ENCODE data around the gene AWAT2. TPM values are rescaled to one million over a fixed set of nuclear protein-coding genes. Genes with fewer than 3 reads are reported as not detected.

The AWAT2 gene
- total RNA-seq (2014; rRNA removed; shearing (Covaris generic)): not detected in 2 replicates
- polyA plus RNA-seq (2014; cell fraction: nucleus; rRNA removed): not detected in 2 replicates

GRCh38 chrX:70049925-70050324, at the start of gene AWAT2:
Gene AWAT2 (minus strand): TSS chrX:70049938. CDS start chrX:70049932, 6 bp downstream.
- no peak for DNase-seq (ENCODE audit: extremely low read depth, low read depth)

GRCh38 chrX:70096052-70096451, 46.3 kb upstream of the AWAT2 start:
- DNase-seq (ENCODE audit: extremely low read depth, low read depth): no peak

- DNase-seq (ENCODE audit: extremely low read depth, low read depth): no peak
Measured at GRCh38 chrX:70092247-70092646, 42.5 kb upstream of the AWAT2 start.

- no peak for DNase-seq (ENCODE audit: extremely low read depth, low read depth)
Measured at GRCh38 chrX:70089604-70090297, 40.0 kb upstream of the AWAT2 start.

GRCh38 chrX:70088751-70089150, 39.0 kb upstream of the AWAT2 start:
- DNase-seq (ENCODE audit: extremely low read depth, low read depth): no peak

- DNase-seq (ENCODE audit: extremely low read depth, low read depth): no peak
Measured at GRCh38 chrX:70087857-70088630, 38.3 kb upstream of the AWAT2 start.

- no peak for DNase-seq (ENCODE audit: extremely low read depth, low read depth)
Measured at GRCh38 chrX:70084592-70085240, 35.0 kb upstream of the AWAT2 start.

GRCh38 chrX:70082723-70083122, 33.0 kb upstream of the AWAT2 start:
- DNase-seq (ENCODE audit: extremely low read depth, low read depth): no peak

- DNase-seq (ENCODE audit: extremely low read depth, low read depth): no peak
Measured at GRCh38 chrX:70079870-70080269, 30.1 kb upstream of the AWAT2 start.

- no peak for DNase-seq (ENCODE audit: extremely low read depth, low read depth)
Measured at GRCh38 chrX:70079297-70079696, 29.6 kb upstream of the AWAT2 start.

- DNase-seq (ENCODE audit: extremely low read depth, low read depth): no peak
Measured at GRCh38 chrX:70066646-70067045, 16.9 kb upstream of the AWAT2 start.

- DNase-seq (ENCODE audit: extremely low read depth, low read depth): no peak
Measured at GRCh38 chrX:70062961-70063550, 13.3 kb upstream of the AWAT2 start.

GRCh38 chrX:70062076-70062475, 12.3 kb upstream of the AWAT2 start, which contains the start of gene OTUD6A:
Gene OTUD6A (plus strand): TSS chrX:70062457. CDS start chrX:70062525, 68 bp downstream.
- DNase-seq (ENCODE audit: extremely low read depth, low read depth): no peak

- DNase-seq (ENCODE audit: extremely low read depth, low read depth): no peak
Measured at GRCh38 chrX:70054391-70054790, 4.7 kb upstream of the AWAT2 start.

GRCh38 chrX:70052895-70053615, 3.3 kb upstream of the AWAT2 start:
- DNase-seq (ENCODE audit: extremely low read depth, low read depth): no peak

GRCh38 chrX:70049406-70049805, 332 bp downstream of the AWAT2 start:
- no peak for DNase-seq (ENCODE audit: extremely low read depth, low read depth)

- no peak for DNase-seq (ENCODE audit: extremely low read depth, low read depth)
Measured at GRCh38 chrX:70046978-70047377, 2.8 kb downstream of the AWAT2 start.

GRCh38 chrX:70044541-70045245, 5.0 kb downstream of the AWAT2 start:
- DNase-seq (ENCODE audit: extremely low read depth, low read depth): no peak

GRCh38 chrX:70043685-70044084, 6.1 kb downstream of the AWAT2 start:
- no peak for DNase-seq (ENCODE audit: extremely low read depth, low read depth)

All from NCI-H460 (cell line).